ENCODE data around the gene NGLY1.

NGLY1 gene

GRCh38 chr3:25723802-25724201 is 59.4 kb downstream of the NGLY1 start:
- DNase-seq (ENCODE audit: low read depth, low spot score) = no peak
- H3K4me3 ChIP-seq (ENCODE audit: low read length) = no peak overlapping the region

GRCh38 chr3:25719321-25719720 is 63.9 kb downstream of the NGLY1 start:
- no peak overlapping the region for H3K4me3 ChIP-seq (ENCODE audit: low read length)
- no peak for DNase-seq (ENCODE audit: low read depth, low spot score)

GRCh38 chr3:25713341-25713985 is 69.8 kb downstream of the NGLY1 start:
- no peak overlapping the region for H3K4me3 ChIP-seq (ENCODE audit: low read length)
- no peak for DNase-seq (ENCODE audit: low read depth, low spot score)

GRCh38 chr3:25711090-25711489 is 72.2 kb downstream of the NGLY1 start:
- no peak overlapping the region for H3K4me3 ChIP-seq (ENCODE audit: low read length)
- DNase-seq (ENCODE audit: low read depth, low spot score) = no peak

GRCh38 chr3:25708036-25708435 is 75.2 kb downstream of the NGLY1 start:
- H3K4me3 ChIP-seq (ENCODE audit: low read length) = no peak overlapping the region
- DNase-seq (ENCODE audit: low read depth, low spot score) = no peak

GRCh38 chr3:25707268-25707926 is 75.8 kb downstream of the NGLY1 start:
- H3K4me3 ChIP-seq (ENCODE audit: low read length) = no peak overlapping the region
- no peak for DNase-seq (ENCODE audit: low read depth, low spot score)

GRCh38 chr3:25706213-25706612 is 77.0 kb downstream of the NGLY1 start:
- no peak for DNase-seq (ENCODE audit: low read depth, low spot score)
- H3K4me3 ChIP-seq (ENCODE audit: low read length) = no peak overlapping the region

GRCh38 chr3:25697553-25697952 is 85.7 kb downstream of the NGLY1 start:
- no peak for DNase-seq (ENCODE audit: low read depth, low spot score)
- no peak overlapping the region for H3K4me3 ChIP-seq (ENCODE audit: low read length)

- no peak overlapping the region for H3K4me3 ChIP-seq (ENCODE audit: low read length)
- DNase-seq (ENCODE audit: low read depth, low spot score) = no peak
Measured at GRCh38 chr3:25695731-25696420, 87.4 kb downstream of the NGLY1 start.

- no peak overlapping the region for H3K4me3 ChIP-seq (ENCODE audit: low read length)
- DNase-seq (ENCODE audit: low read depth, low spot score) = no peak
Measured at GRCh38 chr3:25693238-25693637, 90.0 kb downstream of the NGLY1 start.

- no peak overlapping the region for H3K4me3 ChIP-seq (ENCODE audit: low read length)
- no peak for DNase-seq (ENCODE audit: low read depth, low spot score)
Measured at GRCh38 chr3:25692341-25692740, 90.9 kb downstream of the NGLY1 start.

- no peak overlapping the region for H3K4me3 ChIP-seq (ENCODE audit: low read length)
- no peak for DNase-seq (ENCODE audit: low read depth, low spot score)
Measured at GRCh38 chr3:25690768-25691533, 92.3 kb downstream of the NGLY1 start.

GRCh38 chr3:25689226-25689625 is 94.0 kb downstream of the NGLY1 start:
- H3K4me3 ChIP-seq (ENCODE audit: low read length) = no peak overlapping the region
- no peak for DNase-seq (ENCODE audit: low read depth, low spot score)

- H3K4me3 ChIP-seq (ENCODE audit: low read length) = no peak overlapping the region
- DNase-seq (ENCODE audit: low read depth, low spot score) = no peak
Measured at GRCh38 chr3:25687742-25688141, 95.5 kb downstream of the NGLY1 start.

- DNase-seq (ENCODE audit: low read depth, low spot score) = no peak
- H3K4me3 ChIP-seq (ENCODE audit: low read length) = no peak overlapping the region
Measured at GRCh38 chr3:25686766-25687165, 96.5 kb downstream of the NGLY1 start.

- no peak overlapping the region for H3K4me3 ChIP-seq (ENCODE audit: low read length)
- no peak for DNase-seq (ENCODE audit: low read depth, low spot score)
Measured at GRCh38 chr3:25683882-25684281, 99.4 kb downstream of the NGLY1 start.

- no peak for DNase-seq (ENCODE audit: low read depth, low spot score)
- no peak overlapping the region for H3K4me3 ChIP-seq (ENCODE audit: low read length)
Measured at GRCh38 chr3:25683410-25683809, 99.8 kb downstream of the NGLY1 start.

- no peak overlapping the region for H3K4me3 ChIP-seq (ENCODE audit: low read length)
- no peak for DNase-seq (ENCODE audit: low read depth, low spot score)
Measured at GRCh38 chr3:25679642-25680302, 103.5 kb downstream of the NGLY1 start.

GRCh38 chr3:25679166-25679565 is 104.1 kb downstream of the NGLY1 start:
- DNase-seq (ENCODE audit: low read depth, low spot score) = no peak
- no peak overlapping the region for H3K4me3 ChIP-seq (ENCODE audit: low read length)
